Spleen (tissue), 7 donors: ENCODE measurements around the gene TEX14.

Experiments
- CTCF ChIP-seq, 11 experiments: fragments of 200-600 bp in 7 of 11; fragments of 450-650 bp in 4 of 11; sonication (generic) in 4 of 11; IDR thresholded peaks in 8 of 11; conservative IDR thresholded peaks in 3 of 11; 1 replicate in 7 of 11; 2 replicates in 4 of 11; pipeline versions ENCODE4 v1.4.0 to v1.8.0; 2016 to 2021; ENCODE audit warnings: antibody characterized with exemption in 11 of 11, inconsistent platforms in 4 of 11, mild to moderate bottlenecking in 1 of 11
- POLR2A ChIP-seq, 3 donors: fragments of 450-650 bp; IDR thresholded peaks; one replicate each; pipeline ENCODE4 v1.5.1; 2017; ENCODE audit warnings: antibody characterized with exemption in 3 of 3, mild to moderate bottlenecking in 1 of 3
- POLR2AphosphoS5 ChIP-seq, 3 donors: sonication (generic); formaldehyde crosslinking; IDR thresholded peaks; one replicate each; pipeline ENCODE4 v1.5.1; 2017; ENCODE audit warnings: antibody characterized with exemption in 3 of 3
- donor health status: DM: no; HTN: no; CAD: no; lungs with moderate emphysema.
- donor health status: DM: no; HTN: no; CAD: no.
- donor health status: DM: no; HTN: no; CAD: no.

GRCh38 chr17:58564243-58564642 lies 127.6 kb downstream of the TEX14 start:
- TF ChIP-seq CTCF (IDR thresholded peaks at IDR 0.05 in 8 of 11, conservative IDR thresholded peaks at IDR 0.05 in 3 of 11) = no peak
- TF ChIP-seq POLR2A (IDR thresholded peaks at IDR 0.05) = no peak
- TF ChIP-seq POLR2AphosphoS5 (IDR thresholded peaks at IDR 0.05) = no peak
